HG03457 (cell line): ENCODE measurements around the gene TSPAN18.

Source experiments
- ATAC-seq: cut with Tn5 transposase; IDR thresholded peaks from one replicate; pipeline ENCODE4 v1.9.1; 2021; ENCODE audit warnings: moderate number of reproducible peaks; ENCODE audit not compliant: unreplicated experiment

TSPAN18 gene

GRCh38 chr11:44793350-44794090 is 66.8 kb downstream of the TSPAN18 start:
- no peak for ATAC-seq

- ATAC-seq: no peak
These were observed 69.2 kb downstream of the TSPAN18 start for GRCh38 chr11:44795803-44796535.

GRCh38 chr11:44797051-44797450 is 70.3 kb downstream of the TSPAN18 start:
- ATAC-seq: no peak

- no peak for ATAC-seq
These were observed 71.3 kb downstream of the TSPAN18 start for GRCh38 chr11:44797886-44798606.

- no peak for ATAC-seq
These were observed 71.8 kb downstream of the TSPAN18 start for GRCh38 chr11:44798607-44798972.

GRCh38 chr11:44799012-44799411 is 72.2 kb downstream of the TSPAN18 start:
- no peak for ATAC-seq

- ATAC-seq: no peak
These were observed 75.6 kb downstream of the TSPAN18 start for GRCh38 chr11:44802347-44802746.

GRCh38 chr11:44803009-44803408 is 76.2 kb downstream of the TSPAN18 start:
- ATAC-seq: no peak

GRCh38 chr11:44804449-44805437 is 78.0 kb downstream of the TSPAN18 start:
- ATAC-seq: no peak

- no peak for ATAC-seq
These were observed 78.8 kb downstream of the TSPAN18 start for GRCh38 chr11:44805596-44805995.

GRCh38 chr11:44808053-44808753 is 81.4 kb downstream of the TSPAN18 start:
- no peak for ATAC-seq

GRCh38 chr11:44809283-44809682 is 82.5 kb downstream of the TSPAN18 start:
- no peak for ATAC-seq

- no peak for ATAC-seq
These were observed 85.2 kb downstream of the TSPAN18 start for GRCh38 chr11:44811841-44812448.

- no peak for ATAC-seq
These were observed 86.2 kb downstream of the TSPAN18 start for GRCh38 chr11:44812971-44813370.

GRCh38 chr11:44813401-44813800 is 86.6 kb downstream of the TSPAN18 start:
- ATAC-seq: no peak

GRCh38 chr11:44814881-44815592 is 88.3 kb downstream of the TSPAN18 start:
- ATAC-seq: no peak

GRCh38 chr11:44815917-44816456 is 89.2 kb downstream of the TSPAN18 start:
- no peak for ATAC-seq

GRCh38 chr11:44816761-44817160 is 90.0 kb downstream of the TSPAN18 start:
- no peak for ATAC-seq
